Hepatocyte (in vitro differentiated cells): ENCODE measurements around the gene GMDS.

Experiments
- CTCF ChIP-seq: fragments of 200-600 bp; sonication (generic); IDR thresholded peaks from 2 replicates; pipeline ENCODE4 v1.5.1; 2016; ENCODE audit warnings: antibody characterized with exemption, mild to moderate bottlenecking; ENCODE audit not compliant: poor library complexity
- EZH2 ChIP-seq: fragments of 200-600 bp; sonication (generic); IDR thresholded peaks from 2 replicates; pipeline ENCODE4 v1.6.1; 2016; ENCODE audit warnings: antibody characterized with exemption, mild to moderate bottlenecking, borderline replicate concordance
- EZH2phosphoT487 ChIP-seq: fragments of 200-600 bp; sonication (generic); IDR thresholded peaks from one replicate; pipeline ENCODE4 v1.6.1; 2018; ENCODE audit warnings: antibody characterized with exemption, mild to moderate bottlenecking, low read depth, moderate library complexity; ENCODE audit not compliant: unreplicated experiment, severe bottlenecking

GRCh38 chr6:1686117-1687098 lies 559.0 kb downstream of the GMDS start:
- no peak for TF ChIP-seq EZH2
- peak; percentile 20 for TF ChIP-seq CTCF
- no peak for TF ChIP-seq EZH2phosphoT487
